Upper lobe of right lung (tissue), 1 donor: ENCODE data around the gene NAA25. TPM values are rescaled to one million over a fixed set of nuclear protein-coding genes. Genes with fewer than 3 reads are reported as not detected.
"Not testable (repeated sequence)": the region's sequence is repeated elsewhere in the genome, so short reads cannot be mapped to it uniquely, and the experiment has no call there.

Source experiments
- ATAC-seq: fragments of 200-7000 bp; cut with Tn5 transposase; one replicate; pipeline ENCODE4 v1.9.1; 2020; ENCODE audit warnings: mild to moderate bottlenecking, moderate library complexity
- DNase-seq: peaks from one replicate; pipeline ENCODE4 v3.0.0-alpha.2; 2020
- H3K27ac ChIP-seq: fragments of 200-600 bp; one replicate; pipeline ENCODE4 v1.8.0; 2022
- H3K27me3 ChIP-seq: fragments of 200-600 bp; one replicate; pipeline ENCODE4 v1.8.0; 2022; ENCODE audit warnings: mild to moderate bottlenecking
- H3K36me3 ChIP-seq: fragments of 200-600 bp; one replicate; pipeline ENCODE4 v1.8.0; 2022
- H3K4me1 ChIP-seq: fragments of 200-600 bp; one replicate; pipeline ENCODE4 v1.8.0; 2022
- H3K4me3 ChIP-seq: fragments of 200-600 bp; one replicate; pipeline ENCODE4 v1.8.0; 2022; ENCODE audit warnings: mild to moderate bottlenecking
- H3K9me3 ChIP-seq: fragments of 200-600 bp; one replicate; pipeline ENCODE4 v1.8.0; 2022
- intact Hi-C: fragments of 100-400 bp; cut with DNase I; formaldehyde crosslinking; loops from one replicate; pipeline ENCODE4 v1.11.0; 2022
- total RNA-seq: library from RNA; stranded (reverse); fragmentation: NEBNext Ultra II Directional; extraction: Animal tissue kit (Norgen Biotek cat#: 25700); gene quantifications from one replicate; pipeline ENCODE4 v1.2.1, GENCODE V29; 2021
- TF ChIP-seq, protein P1 (sequence below): fragments of 200-600 bp; IDR thresholded peaks from one replicate; pipeline ENCODE4 v1.8.0; 2022; ENCODE audit warnings: antibody characterized with exemption
- donor health status: DM: no; HTN: yes; CAD: no; lungs with severe emphysema.

NAA25 gene
- total RNA-seq, 1 donor from 2014 or later = 18.8 TPM

GRCh38 chr12:112000820-112001219 lies 107.8 kb downstream of the NAA25 start:
- intact Hi-C loops = no loop called here
- ATAC-seq (no peak), DNase-seq (no peak)
- no peaks in the 10 kb centered on the region for H3K9me3 ChIP-seq
- no peak overlapping the region for H3K27ac ChIP-seq
- H3K27me3 ChIP-seq = no peaks in the 10 kb centered on the region
- H3K4me1 ChIP-seq = peaks cover 3% of the 10 kb centered on the region
- H3K36me3 ChIP-seq = no peaks in the 10 kb centered on the region
- TF ChIP-seq, protein P1, sequence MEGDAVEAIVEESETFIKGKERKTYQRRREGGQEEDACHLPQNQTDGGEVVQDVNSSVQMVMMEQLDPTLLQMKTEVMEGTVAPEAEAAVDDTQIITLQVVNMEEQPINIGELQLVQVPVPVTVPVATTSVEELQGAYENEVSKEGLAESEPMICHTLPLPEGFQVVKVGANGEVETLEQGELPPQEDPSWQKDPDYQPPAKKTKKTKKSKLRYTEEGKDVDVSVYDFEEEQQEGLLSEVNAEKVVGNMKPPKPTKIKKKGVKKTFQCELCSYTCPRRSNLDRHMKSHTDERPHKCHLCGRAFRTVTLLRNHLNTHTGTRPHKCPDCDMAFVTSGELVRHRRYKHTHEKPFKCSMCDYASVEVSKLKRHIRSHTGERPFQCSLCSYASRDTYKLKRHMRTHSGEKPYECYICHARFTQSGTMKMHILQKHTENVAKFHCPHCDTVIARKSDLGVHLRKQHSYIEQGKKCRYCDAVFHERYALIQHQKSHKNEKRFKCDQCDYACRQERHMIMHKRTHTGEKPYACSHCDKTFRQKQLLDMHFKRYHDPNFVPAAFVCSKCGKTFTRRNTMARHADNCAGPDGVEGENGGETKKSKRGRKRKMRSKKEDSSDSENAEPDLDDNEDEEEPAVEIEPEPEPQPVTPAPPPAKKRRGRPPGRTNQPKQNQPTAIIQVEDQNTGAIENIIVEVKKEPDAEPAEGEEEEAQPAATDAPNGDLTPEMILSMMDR = no peak
- H3K4me3 ChIP-seq = no peak overlapping the region

DNA sequence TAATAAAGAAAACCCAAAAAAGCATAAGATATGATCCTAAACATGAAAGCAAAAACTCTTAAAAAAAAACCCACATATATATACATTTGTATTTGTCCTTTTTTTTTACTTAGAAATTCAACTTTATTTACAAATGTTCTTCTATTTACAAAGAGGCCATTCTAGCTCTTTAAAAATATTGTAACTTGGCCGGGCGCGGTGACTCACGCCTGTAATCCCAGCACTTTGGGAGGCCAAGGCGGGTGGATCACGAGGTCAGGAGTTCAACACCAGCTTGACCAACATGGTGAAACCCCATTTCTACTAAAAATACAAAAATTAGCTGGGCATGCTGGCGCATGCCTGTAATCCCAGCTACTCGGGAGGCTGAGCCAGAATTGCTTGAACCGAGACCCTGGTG lies 109.5 kb downstream of the NAA25 start:
- H3K4me1 ChIP-seq, ATAC-seq, H3K9me3 ChIP-seq, H3K4me3 ChIP-seq, intact Hi-C loops, DNase-seq, H3K27ac ChIP-seq, H3K27me3 ChIP-seq, H3K36me3 ChIP-seq: not testable (repeated sequence)

DNA sequence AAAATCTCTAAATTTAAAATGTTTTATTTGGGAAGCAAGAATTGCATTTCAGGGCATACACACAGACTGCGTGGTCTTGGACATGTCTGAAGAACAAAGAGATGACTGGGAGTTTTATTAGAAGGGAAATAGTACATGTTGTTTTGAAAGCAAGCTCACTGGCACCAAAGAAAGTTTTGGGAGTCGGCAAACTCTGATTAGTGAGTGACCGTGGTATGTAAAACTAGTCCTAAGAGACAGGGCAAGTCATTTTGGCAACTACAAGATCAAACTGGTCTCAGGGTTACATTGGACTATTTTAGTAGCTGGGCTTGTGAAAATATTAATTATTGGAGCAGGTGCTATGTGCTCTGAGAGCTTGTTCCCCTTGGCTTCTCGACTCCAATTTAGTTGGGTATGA lies 110.6 kb downstream of the NAA25 start:
- intact Hi-C loops = no loop called here
- DNase-seq = no peak
- ATAC-seq = no peak
- Histone ChIP-seq H3K36me3 (no peaks in the 10 kb centered on the region), H3K9me3 (no peaks in the 10 kb centered on the region), H3K4me3 (no peak overlapping the region), H3K4me1 (peaks cover 3% of the 10 kb centered on the region), H3K27me3 (no peaks in the 10 kb centered on the region), H3K27ac (no peak overlapping the region)
- TF ChIP-seq, protein P1 = no peak

- H3K4me3 ChIP-seq = no peak overlapping the region
- TF ChIP-seq, protein P1 = no peak
- peaks cover 3% of the 10 kb centered on the region for H3K4me1 ChIP-seq
- no peak overlapping the region for H3K27ac ChIP-seq
- H3K9me3 ChIP-seq = no peaks in the 10 kb centered on the region
- H3K27me3 ChIP-seq = no peaks in the 10 kb centered on the region
- no peak for ATAC-seq
- intact Hi-C loops = no loop called here
- DNase-seq = no peak
- H3K36me3 ChIP-seq = no peaks in the 10 kb centered on the region
Observed at GRCh38 chr12:111997300-111997699, 111.3 kb downstream of the NAA25 start.

- H3K36me3 ChIP-seq = no peaks in the 10 kb centered on the region
- H3K4me1 ChIP-seq = no peaks in the 10 kb centered on the region
- TF ChIP-seq, protein P1 = no peak
- intact Hi-C loops = no loop called here
- H3K27me3 ChIP-seq = no peaks in the 10 kb centered on the region
- DNase-seq = no peak
- no peaks in the 10 kb centered on the region for H3K9me3 ChIP-seq
- no peak for ATAC-seq
- no peak overlapping the region for H3K4me3 ChIP-seq
- H3K27ac ChIP-seq = no peak overlapping the region
Observed at GRCh38 chr12:111995782-111996480, 112.7 kb downstream of the NAA25 start.

- intact Hi-C loops, H3K27ac ChIP-seq, ATAC-seq, H3K4me1 ChIP-seq, H3K9me3 ChIP-seq, H3K27me3 ChIP-seq, H3K36me3 ChIP-seq: not testable (repeated sequence)
- peak overlapping the region; percentile 23 for H3K4me3 ChIP-seq
- DNase-seq = peak; percentile 55
Observed at GRCh38 chr12:111994211-111995111, 114.1 kb downstream of the NAA25 start.
